HepG2 (cell line): ENCODE data around the gene PMVK. TPM values are rescaled to one million over a fixed set of nuclear protein-coding genes. Genes with fewer than 3 reads are reported as not detected.
A peak's percentile ranks its signal among the peaks of the same experiment; 100 is the strongest.

Experiments
- ETV6 ChIP-seq: sonication (generic); formaldehyde crosslinking; conservative IDR thresholded peaks from 2 replicates; pipeline ENCODE4 v1.4.0; 2020; ENCODE audit warnings: missing genetic modification reagents
- FOXK2 ChIP-seq: fragments of 450-650 bp; IDR thresholded peaks from 2 replicates; pipeline ENCODE4 v1.6.1; 2016
- GMEB1 ChIP-seq: sonication (generic); formaldehyde crosslinking; IDR thresholded peaks from 2 replicates; pipeline ENCODE4 v1.5.1; 2020; ENCODE audit warnings: missing genetic modification reagents, mild to moderate bottlenecking, borderline replicate concordance
- HNRNPK ChIP-seq: fragments of 200-400 bp; formaldehyde crosslinking; IDR thresholded peaks from 2 replicates; pipeline ENCODE4 v1.6.1; 2018; ENCODE audit warnings: low read length, low read depth, moderate library complexity, mild to moderate bottlenecking; ENCODE audit not compliant: poor library complexity, severe bottlenecking
- JDP2 ChIP-seq: sonication (generic); formaldehyde crosslinking; IDR thresholded peaks from 2 replicates; pipeline ENCODE4 v1.8.1; 2022; ENCODE audit warnings: missing genetic modification reagents, borderline replicate concordance
- MIER3 ChIP-seq: IDR thresholded peaks from 2 replicates; pipeline ENCODE4 v1.6.1; 2016; ENCODE audit warnings: missing compliant biosample characterization, borderline replicate concordance
- MLX ChIP-seq: IDR thresholded peaks from 2 replicates; pipeline ENCODE4 v1.6.1; 2016
- MXI1 ChIP-seq: IDR thresholded peaks from 3 replicates; pipeline ENCODE4 v1.6.1; 2012; ENCODE audit warnings: low read depth, low read length, inconsistent platforms, borderline replicate concordance
- SP140L ChIP-seq: sonication (generic); formaldehyde crosslinking; IDR thresholded peaks from 2 replicates; pipeline ENCODE4 v1.4.0; 2020; ENCODE audit warnings: missing genetic modification reagents, borderline replicate concordance
- YY1 ChIP-seq: IDR thresholded peaks from 2 replicates; pipeline ENCODE4 v1.6.1; 2011; ENCODE audit warnings: low read length, low read depth, moderate library complexity, mild to moderate bottlenecking; ENCODE audit not compliant: insufficient read depth, insufficient replicate concordance
- ZFP90 ChIP-seq: sonication (generic); formaldehyde crosslinking; IDR thresholded peaks from 2 replicates; pipeline ENCODE4 v1.8.0; 2022; ENCODE audit warnings: missing genetic modification reagents, mild to moderate bottlenecking, inconsistent platforms, borderline replicate concordance
- ZFY ChIP-seq: sonication (generic); formaldehyde crosslinking; IDR thresholded peaks from 2 replicates; pipeline ENCODE4 v1.4.0; 2020; ENCODE audit warnings: missing genetic modification reagents
- ZKSCAN8 ChIP-seq: IDR thresholded peaks from 2 replicates; pipeline ENCODE4 v1.6.1; 2016; ENCODE audit warnings: borderline replicate concordance, missing genetic modification reagents, missing compliant biosample characterization
- ZNF263 ChIP-seq: sonication (generic); formaldehyde crosslinking; IDR thresholded peaks from 2 replicates; pipeline ENCODE4 v1.4.0; 2020; ENCODE audit warnings: missing genetic modification reagents
- ZNF281 ChIP-seq: sonication (generic); formaldehyde crosslinking; IDR thresholded peaks from 2 replicates; pipeline ENCODE4 v1.4.0; 2020; ENCODE audit warnings: missing genetic modification reagents, borderline replicate concordance
- ZNF30 ChIP-seq: sonication (generic); formaldehyde crosslinking; IDR thresholded peaks from 2 replicates; pipeline ENCODE4 v1.5.0; 2020; ENCODE audit warnings: mild to moderate bottlenecking, missing genetic modification reagents
- ZNF331 ChIP-seq: sonication (generic); formaldehyde crosslinking; IDR thresholded peaks from 2 replicates; pipeline ENCODE4 v1.4.0; 2020; ENCODE audit warnings: missing genetic modification reagents
- ZNF460 ChIP-seq: sonication (generic); formaldehyde crosslinking; IDR thresholded peaks from 2 replicates; pipeline ENCODE4 v1.5.1; 2020; ENCODE audit warnings: missing genetic modification reagents, mild to moderate bottlenecking, borderline replicate concordance
- ZNF788 ChIP-seq: sonication (generic); formaldehyde crosslinking; IDR thresholded peaks from 2 replicates; pipeline ENCODE4 v1.5.0; 2020; ENCODE audit warnings: mild to moderate bottlenecking, missing genetic modification reagents, borderline replicate concordance
- polyA plus RNA-seq, 8 experiments: library from polyadenylated mRNA; depleted of rRNA in 3 of 8; stranded (reverse) in 7 of 8; unstranded in 1 of 8; fragments of >200 nt; fragmentation: Illumina TruSeq in 4 of 8; extraction: Trizol in 4 of 8; gene quantifications; 2 replicates each; pipeline versions ENCODE4 v1.2.1 to v1.2.3, GENCODE V29; 2011 to 2016; ENCODE audit warnings: low read depth in 4 of 8, missing spikeins in 1 of 8, mixed read lengths in 1 of 8; ENCODE audit not compliant: insufficient read depth in 1 of 8
- total RNA-seq, 5 experiments: library from RNA; depleted of rRNA; stranded (reverse); fragments of >200 nt; fragmentation: Illumina TruSeq; extraction: Trizol; gene quantifications; 2 replicates each; pipeline ENCODE4 v1.2.3, GENCODE V29; 2016; ENCODE audit warnings: low read depth in 1 of 5
- TF ChIP-seq, protein P1 (sequence below): sonication (generic); formaldehyde crosslinking; IDR thresholded peaks from 2 replicates; pipeline ENCODE4 v1.5.1; 2020; ENCODE audit warnings: missing genetic modification reagents, mild to moderate bottlenecking, borderline replicate concordance

The PMVK gene
- total and polyA plus RNA-seq, 2 of the 13 experiments (the other 11 are each of a cell fraction or from before 2014, with no cell fraction given) = 3.9 to 12.6 TPM

- TF ChIP-seq, protein P1, sequence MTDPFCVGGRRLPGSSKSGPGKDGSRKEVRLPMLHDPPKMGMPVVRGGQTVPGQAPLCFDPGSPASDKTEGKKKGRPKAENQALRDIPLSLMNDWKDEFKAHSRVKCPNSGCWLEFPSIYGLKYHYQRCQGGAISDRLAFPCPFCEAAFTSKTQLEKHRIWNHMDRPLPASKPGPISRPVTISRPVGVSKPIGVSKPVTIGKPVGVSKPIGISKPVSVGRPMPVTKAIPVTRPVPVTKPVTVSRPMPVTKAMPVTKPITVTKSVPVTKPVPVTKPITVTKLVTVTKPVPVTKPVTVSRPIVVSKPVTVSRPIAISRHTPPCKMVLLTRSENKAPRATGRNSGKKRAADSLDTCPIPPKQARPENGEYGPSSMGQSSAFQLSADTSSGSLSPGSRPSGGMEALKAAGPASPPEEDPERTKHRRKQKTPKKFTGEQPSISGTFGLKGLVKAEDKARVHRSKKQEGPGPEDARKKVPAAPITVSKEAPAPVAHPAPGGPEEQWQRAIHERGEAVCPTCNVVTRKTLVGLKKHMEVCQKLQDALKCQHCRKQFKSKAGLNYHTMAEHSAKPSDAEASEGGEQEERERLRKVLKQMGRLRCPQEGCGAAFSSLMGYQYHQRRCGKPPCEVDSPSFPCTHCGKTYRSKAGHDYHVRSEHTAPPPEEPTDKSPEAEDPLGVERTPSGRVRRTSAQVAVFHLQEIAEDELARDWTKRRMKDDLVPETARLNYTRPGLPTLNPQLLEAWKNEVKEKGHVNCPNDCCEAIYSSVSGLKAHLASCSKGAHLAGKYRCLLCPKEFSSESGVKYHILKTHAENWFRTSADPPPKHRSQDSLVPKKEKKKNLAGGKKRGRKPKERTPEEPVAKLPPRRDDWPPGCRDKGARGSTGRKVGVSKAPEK (CRISPR knock-in tag) = no peak
- peak; percentile 86; the same call in 1 of the 2 replicates for TF ChIP-seq ETV6 (CRISPR knock-in tag)
- no peak; the same call in 1 of the 2 replicates for TF ChIP-seq ZNF460
- peak; percentile 46 for TF ChIP-seq ZNF331 (CRISPR knock-in tag)
- TF ChIP-seq SP140L (CRISPR knock-in tag) = 0 out of 2 replicates have a peak, but pooled peaks have one; percentile 34
- peak; percentile 88; the same call in 1 of the 2 replicates for TF ChIP-seq ZNF788 (CRISPR knock-in tag)
- peak; percentile 54; the same call in 1 of the 2 replicates for TF ChIP-seq ZNF263 (CRISPR knock-in tag)
- TF ChIP-seq ZNF30 (CRISPR knock-in tag) = 0 out of 2 replicates have a peak, but pooled peaks have one; percentile 57
- peak; percentile 71 for TF ChIP-seq YY1
- peak; percentile 12; the same call in 1 of the 2 replicates for TF ChIP-seq MLX (CRISPR knock-in tag)
- peak; percentile 91 for TF ChIP-seq HNRNPK
- TF ChIP-seq JDP2 = 0 out of 2 replicates have a peak, but pooled peaks have one; percentile 58
- TF ChIP-seq GMEB1 = peak; percentile 55; the same call in 1 of the 2 replicates
- peak; percentile 73; the same call in 1 of the 2 replicates for TF ChIP-seq ZFP90 (CRISPR knock-in tag)
- 0 out of 2 replicates have a peak, but pooled peaks have one; percentile 34 for TF ChIP-seq MIER3 (CRISPR knock-in tag)
- no peak; the same call in 1 of the 2 replicates for TF ChIP-seq ZNF281 (CRISPR knock-in tag)
- peak; percentile 51; the same call in 1 of the 2 replicates for TF ChIP-seq ZKSCAN8 (CRISPR knock-in tag)
- TF ChIP-seq MXI1 = 0 out of 3 replicates have a peak, but pooled peaks have one; percentile 61
- TF ChIP-seq ZFY (CRISPR knock-in tag) = peak; percentile 79
- TF ChIP-seq FOXK2 = peak; percentile 84
These were observed 25.0 kb upstream of the PMVK start, which contains the start of gene PYGO2 (continued) for GRCh38 chr1:154961207-154962155.
